Sigmoid colon (tissue), 7 donors: ENCODE measurements around the gene RARS1. TPM values are rescaled to one million over a fixed set of nuclear protein-coding genes. Genes with fewer than 3 reads are reported as not detected.

ENCODE experiments used
- DNase-seq: peaks from one replicate; pipeline ENCODE4 v3.0.0-alpha.2; 2019
- H3K27ac ChIP-seq, 4 donors: fragments of 200-600 bp; sonication (generic); one replicate each; pipeline ENCODE4 v1.5.1; 2016 to 2019; ENCODE audit warnings: mild to moderate bottlenecking in 1 of 4
- H3K27me3 ChIP-seq, 3 donors: fragments of 200-600 bp; sonication (generic); one replicate each; pipeline ENCODE4 v1.5.1; 2019; ENCODE audit warnings: mild to moderate bottlenecking in 1 of 3
- H3K36me3 ChIP-seq, 4 donors: fragments of 200-600 bp; sonication (generic); one replicate each; pipeline ENCODE4 v1.5.1; 2016 to 2019
- H3K4me1 ChIP-seq, 4 donors: fragments of 200-600 bp; sonication (generic); one replicate each; pipeline ENCODE4 v1.5.1; 2017 to 2019
- H3K4me3 ChIP-seq, 4 donors: fragments of 200-600 bp; sonication (generic); one replicate each; pipeline ENCODE4 v1.5.1; 2017 to 2019; ENCODE audit warnings: mild to moderate bottlenecking in 2 of 4, moderate library complexity in 1 of 4
- H3K9me3 ChIP-seq, 4 donors: fragments of 200-600 bp in 3 of 4; sonication (generic) in 3 of 4; one replicate each; pipeline versions ENCODE4 v1.5.1 to v1.6.1; 2013 to 2019
- EP300 ChIP-seq, 4 donors: sonication (generic); formaldehyde crosslinking; IDR thresholded peaks; one replicate each; pipeline ENCODE4 v1.6.1; 2017; ENCODE audit warnings: antibody characterized with exemption in 4 of 4
- POLR2A ChIP-seq, 2 donors: fragments of 450-650 bp; IDR thresholded peaks; one replicate each; pipeline ENCODE4 v1.6.1; 2016; ENCODE audit warnings: antibody characterized with exemption in 2 of 2, mild to moderate bottlenecking in 2 of 2, moderate library complexity in 2 of 2
- POLR2AphosphoS5 ChIP-seq, 4 donors: sonication (generic); formaldehyde crosslinking; IDR thresholded peaks; one replicate each; pipeline ENCODE4 v1.6.1; 2017; ENCODE audit warnings: antibody characterized with exemption in 4 of 4
- WGBS, 2 donors: extraction: QIAGEN DNeasy Blood & Tissue Kit; methylation state at CpG; one replicate each; pipeline ENCODE4 v1.1.7; 2013; 5-methylcytosine and 5-hydroxymethylcytosine counted together
- intact Hi-C: fragments of 100-400 bp; cut with DNase I; formaldehyde crosslinking; loops from one replicate; pipeline ENCODE4 v1.15.1; 2023
- polyA plus RNA-seq, 3 donors: library from polyadenylated mRNA; stranded (reverse); fragments of 200-250 nt; gene quantifications; one replicate each; pipeline ENCODE4 v1.2.3, GENCODE V29; 2013
- total RNA-seq, 4 donors: library from RNA; depleted of rRNA; stranded (reverse); fragments of >200 nt; gene quantifications; one replicate each; pipeline ENCODE4 v1.1.0, GENCODE V29; 2016
- TF ChIP-seq, protein P1 (sequence below), 4 experiments: fragments of 450-650 bp in 3 of 4; fragments of 200-600 bp in 1 of 4; IDR thresholded peaks; one replicate each; pipeline ENCODE4 v1.5.1; 2016 to 2019; ENCODE audit warnings: antibody characterized with exemption in 4 of 4, mild to moderate bottlenecking in 3 of 4, moderate library complexity in 2 of 4
- donor health status: healthy with polysubstance abuse.
- donor health status: Bipolar disorder and iron deficiency.
- donor health status: healthy.

RARS1 gene
- total and polyA plus RNA-seq, 7 donors, result 21.0 to 91.1 (median 65.8) TPM

- WGBS, 2 donors, result 91 to 95% methylated on average over 3 of the region's 3 CpGs
- intact Hi-C loops, result no loop called here
- Histone ChIP-seq H3K27me3 (no peaks in the 10 kb centered on the region), H3K4me3 (no peak overlapping the region), H3K4me1 (no peaks in the 10 kb centered on the region), H3K36me3 (no peaks in the 10 kb centered on the region), H3K27ac (no peak overlapping the region), H3K9me3 (peaks cover 0 to 2% (median 0%) of the 10 kb centered on the region in 4 donors)
- TF ChIP-seq, protein P1, sequence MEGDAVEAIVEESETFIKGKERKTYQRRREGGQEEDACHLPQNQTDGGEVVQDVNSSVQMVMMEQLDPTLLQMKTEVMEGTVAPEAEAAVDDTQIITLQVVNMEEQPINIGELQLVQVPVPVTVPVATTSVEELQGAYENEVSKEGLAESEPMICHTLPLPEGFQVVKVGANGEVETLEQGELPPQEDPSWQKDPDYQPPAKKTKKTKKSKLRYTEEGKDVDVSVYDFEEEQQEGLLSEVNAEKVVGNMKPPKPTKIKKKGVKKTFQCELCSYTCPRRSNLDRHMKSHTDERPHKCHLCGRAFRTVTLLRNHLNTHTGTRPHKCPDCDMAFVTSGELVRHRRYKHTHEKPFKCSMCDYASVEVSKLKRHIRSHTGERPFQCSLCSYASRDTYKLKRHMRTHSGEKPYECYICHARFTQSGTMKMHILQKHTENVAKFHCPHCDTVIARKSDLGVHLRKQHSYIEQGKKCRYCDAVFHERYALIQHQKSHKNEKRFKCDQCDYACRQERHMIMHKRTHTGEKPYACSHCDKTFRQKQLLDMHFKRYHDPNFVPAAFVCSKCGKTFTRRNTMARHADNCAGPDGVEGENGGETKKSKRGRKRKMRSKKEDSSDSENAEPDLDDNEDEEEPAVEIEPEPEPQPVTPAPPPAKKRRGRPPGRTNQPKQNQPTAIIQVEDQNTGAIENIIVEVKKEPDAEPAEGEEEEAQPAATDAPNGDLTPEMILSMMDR (IDR thresholded peaks at IDR 0.05), result no peak
- TF ChIP-seq POLR2A (IDR thresholded peaks at IDR 0.05) (no peak), POLR2AphosphoS5 (IDR thresholded peaks at IDR 0.05) (no peak), EP300 (IDR thresholded peaks at IDR 0.05) (no peak)
- DNase-seq, result no peak
Observed at GRCh38 chr5:168457542-168457941, 28.7 kb upstream of the RARS1 start.

DNA sequence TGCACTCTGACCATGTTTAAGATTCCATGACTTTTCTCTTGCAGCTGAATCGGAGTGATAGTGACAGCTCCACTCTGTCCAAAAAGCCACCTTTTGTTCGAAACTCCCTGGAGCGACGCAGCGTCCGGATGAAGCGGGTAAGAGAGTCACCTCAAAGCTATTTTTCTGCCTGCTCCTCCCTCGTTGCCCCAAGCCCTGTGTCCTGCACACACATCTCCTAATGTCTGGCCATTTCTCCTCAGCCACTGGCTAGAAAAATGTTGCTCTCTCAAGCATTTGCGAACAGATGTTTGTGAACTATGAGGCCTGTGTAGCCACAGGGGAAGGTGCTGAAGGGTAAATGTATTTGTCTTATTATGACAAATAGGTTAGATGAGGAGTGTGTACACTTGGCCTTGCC is 25.7 kb upstream of the RARS1 start:
- H3K27ac ChIP-seq, result no peak overlapping the region
- WGBS, 2 donors, result 95 to 96% methylated on average over 9 of the region's 9 CpGs
- H3K36me3 ChIP-seq, result no peaks in the 10 kb centered on the region
- no peaks in the 10 kb centered on the region for H3K27me3 ChIP-seq
- H3K4me1 ChIP-seq, result no peaks in the 10 kb centered on the region
- H3K9me3 ChIP-seq, result peaks cover 0 to 2% (median 0%) of the 10 kb centered on the region in 4 donors
- DNase-seq, result no peak
- intact Hi-C loops, result no loop called here
- H3K4me3 ChIP-seq, result no peak overlapping the region
- TF ChIP-seq EP300 (IDR thresholded peaks at IDR 0.05) (no peak), POLR2AphosphoS5 (IDR thresholded peaks at IDR 0.05) (no peak), POLR2A (IDR thresholded peaks at IDR 0.05) (no peak)
- TF ChIP-seq, protein P1 (IDR thresholded peaks at IDR 0.05), result no peak

DNA sequence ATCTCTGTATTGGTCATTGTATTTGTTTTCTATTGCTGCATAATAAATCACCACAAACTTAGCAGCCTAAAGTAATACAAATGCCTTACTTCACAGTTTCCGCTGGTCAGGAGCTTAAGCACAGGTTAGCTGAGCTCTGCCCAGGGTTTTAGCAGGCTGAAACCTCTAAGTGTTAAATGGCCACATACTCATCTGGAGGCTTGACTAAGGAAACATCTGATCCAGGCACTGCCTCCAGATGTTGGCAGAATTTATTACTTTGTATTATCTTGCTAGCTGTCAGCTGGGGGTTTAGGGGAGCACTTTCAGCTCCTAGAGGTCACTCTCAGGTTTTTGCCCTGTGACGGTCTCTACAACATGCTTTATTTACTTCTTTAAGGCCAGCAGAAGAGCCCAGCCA is 23.2 kb upstream of the RARS1 start:
- intact Hi-C loops, result no loop called here
- DNase-seq, result no peak
- TF ChIP-seq POLR2A (IDR thresholded peaks at IDR 0.05) (no peak), POLR2AphosphoS5 (IDR thresholded peaks at IDR 0.05) (no peak), EP300 (IDR thresholded peaks at IDR 0.05) (no peak)
- TF ChIP-seq, protein P1 (IDR thresholded peaks at IDR 0.05), result no peak
- WGBS, 2 donors, result 95 to 99% methylated on average over 2 of the region's 2 CpGs
- Histone ChIP-seq H3K4me1 (no peaks in the 10 kb centered on the region), H3K27ac (no peak overlapping the region), H3K27me3 (no peaks in the 10 kb centered on the region), H3K4me3 (no peak overlapping the region), H3K36me3 (no peaks in the 10 kb centered on the region), H3K9me3 (no peaks in the 10 kb centered on the region)

GRCh38 chr5:168464214-168464613 is 22.1 kb upstream of the RARS1 start:
- Histone ChIP-seq H3K4me3 (no peak overlapping the region), H3K36me3 (no peaks in the 10 kb centered on the region), H3K27ac (no peak overlapping the region), H3K9me3 (no peaks in the 10 kb centered on the region), H3K4me1 (no peaks in the 10 kb centered on the region), H3K27me3 (no peaks in the 10 kb centered on the region)
- intact Hi-C loops, result no loop called here
- DNase-seq, result no peak
- 44 to 61% methylated on average over 5 of the region's 5 CpGs for WGBS, 2 donors
- TF ChIP-seq POLR2AphosphoS5 (IDR thresholded peaks at IDR 0.05) (no peak), POLR2A (IDR thresholded peaks at IDR 0.05) (no peak), EP300 (IDR thresholded peaks at IDR 0.05) (no peak)
- TF ChIP-seq, protein P1 (IDR thresholded peaks at IDR 0.05), result no peak

DNA sequence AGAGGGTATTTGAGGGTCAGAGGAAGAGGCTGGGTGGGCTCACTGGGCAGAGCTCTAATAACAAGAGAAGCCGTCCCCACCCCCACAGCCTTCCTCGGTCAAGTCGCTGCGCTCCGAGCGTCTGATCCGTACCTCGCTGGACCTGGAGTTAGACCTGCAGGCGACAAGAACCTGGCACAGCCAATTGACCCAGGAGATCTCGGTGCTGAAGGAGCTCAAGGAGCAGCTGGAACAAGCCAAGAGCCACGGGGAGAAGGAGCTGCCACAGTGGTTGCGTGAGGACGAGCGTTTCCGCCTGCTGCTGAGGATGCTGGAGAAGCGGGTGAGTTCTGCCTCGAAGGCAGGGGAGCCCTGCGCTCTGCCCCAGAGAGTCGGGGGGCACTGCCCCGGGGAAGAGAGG is 21.6 kb upstream of the RARS1 start:
- DNase-seq, result no peak
- Histone ChIP-seq H3K27ac (no peak overlapping the region), H3K4me1 (no peaks in the 10 kb centered on the region), H3K27me3 (no peaks in the 10 kb centered on the region), H3K4me3 (no peak overlapping the region), H3K9me3 (no peaks in the 10 kb centered on the region), H3K36me3 (no peaks in the 10 kb centered on the region)
- WGBS, 2 donors, result 96% methylated on average over 20 of the region's 20 CpGs
- TF ChIP-seq POLR2AphosphoS5 (IDR thresholded peaks at IDR 0.05), result no peak
- no peak for TF ChIP-seq EP300 (IDR thresholded peaks at IDR 0.05)
- TF ChIP-seq, protein P1 (IDR thresholded peaks at IDR 0.05), result no peak
- TF ChIP-seq POLR2A (IDR thresholded peaks at IDR 0.05), result no peak
- intact Hi-C loops, result no loop called here
